ENCODE measurements around the gene CENPN.

DNA sequence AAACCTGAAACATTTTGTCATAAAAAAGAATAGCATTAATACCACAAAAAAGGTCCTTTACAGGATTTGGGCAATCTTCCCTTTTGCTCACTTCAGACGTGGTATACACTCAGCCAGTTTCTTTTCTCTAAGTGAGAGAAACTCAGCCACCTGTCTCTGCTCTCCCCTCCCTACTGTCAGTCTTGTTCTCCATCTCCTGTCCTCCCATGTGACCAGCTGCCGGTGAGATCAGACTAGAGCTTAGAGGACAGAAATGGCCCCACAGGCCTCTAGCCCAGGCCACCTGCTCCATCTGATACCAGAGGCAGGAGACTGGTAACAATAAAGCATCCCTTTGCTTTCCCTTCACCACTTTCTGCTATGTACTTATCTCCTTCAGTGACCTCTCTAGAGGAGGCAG is 35.2 kb upstream of the CENPN start:
- TF ChIP-seq, protein P1, sequence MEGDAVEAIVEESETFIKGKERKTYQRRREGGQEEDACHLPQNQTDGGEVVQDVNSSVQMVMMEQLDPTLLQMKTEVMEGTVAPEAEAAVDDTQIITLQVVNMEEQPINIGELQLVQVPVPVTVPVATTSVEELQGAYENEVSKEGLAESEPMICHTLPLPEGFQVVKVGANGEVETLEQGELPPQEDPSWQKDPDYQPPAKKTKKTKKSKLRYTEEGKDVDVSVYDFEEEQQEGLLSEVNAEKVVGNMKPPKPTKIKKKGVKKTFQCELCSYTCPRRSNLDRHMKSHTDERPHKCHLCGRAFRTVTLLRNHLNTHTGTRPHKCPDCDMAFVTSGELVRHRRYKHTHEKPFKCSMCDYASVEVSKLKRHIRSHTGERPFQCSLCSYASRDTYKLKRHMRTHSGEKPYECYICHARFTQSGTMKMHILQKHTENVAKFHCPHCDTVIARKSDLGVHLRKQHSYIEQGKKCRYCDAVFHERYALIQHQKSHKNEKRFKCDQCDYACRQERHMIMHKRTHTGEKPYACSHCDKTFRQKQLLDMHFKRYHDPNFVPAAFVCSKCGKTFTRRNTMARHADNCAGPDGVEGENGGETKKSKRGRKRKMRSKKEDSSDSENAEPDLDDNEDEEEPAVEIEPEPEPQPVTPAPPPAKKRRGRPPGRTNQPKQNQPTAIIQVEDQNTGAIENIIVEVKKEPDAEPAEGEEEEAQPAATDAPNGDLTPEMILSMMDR (IDR thresholded peaks at IDR 0.05; ENCODE audit: low read length): no peak
- no peak for TF ChIP-seq EZH2 (optimal IDR thresholded peaks at IDR 0.05; ENCODE audit: low read depth, low read length)
